CD4-positive, alpha-beta memory T cell (primary cell): Measurements from ENCODE around the gene ZBTB24. TPM values are rescaled to one million over a fixed set of nuclear protein-coding genes. Genes with fewer than 3 reads are reported as not detected.

Source experiments
- CTCF ChIA-PET: fragments of 350-600 bp; sonication (Branson Sonifier 250); formaldehyde crosslinking; loops from one replicate; lab custom pipeline; 2021; ENCODE audit warnings: inconsistent platforms; ENCODE audit not compliant: partially characterized antibody; lab: Charles Lee
- POLR2A ChIA-PET: fragments of 350-600 bp; sonication (Branson Sonifier 250); formaldehyde crosslinking; loops from one replicate; lab custom pipeline; 2021; ENCODE audit not compliant: partially characterized antibody; lab: Charles Lee
- DNase-seq, 5 donors: peaks; one replicate each; pipeline versions ENCODE4 v3.0.0 to v3.0.0-alpha.2; 2020 to 2022; ENCODE audit warnings: mixed read lengths in 1 of 5
- H3K27ac ChIP-seq: one replicate; pipeline ENCODE4 v1.7.0; 2013; ENCODE audit warnings: low read depth, low read length
- H3K27me3 ChIP-seq: 2 replicates; pipeline ENCODE4 v1.7.0; 2013; ENCODE audit warnings: mild to moderate bottlenecking, low read length, moderate library complexity; ENCODE audit not compliant: insufficient read depth
- H3K36me3 ChIP-seq: 2 replicates; pipeline ENCODE4 v1.7.0; 2013; ENCODE audit warnings: mild to moderate bottlenecking, low read length, moderate library complexity; ENCODE audit not compliant: insufficient read depth
- H3K4me1 ChIP-seq: 2 replicates; pipeline ENCODE4 v1.7.0; 2013; ENCODE audit warnings: mild to moderate bottlenecking, low read length, moderate library complexity; ENCODE audit not compliant: insufficient read depth
- H3K4me3 ChIP-seq, 2 donors: one replicate each; pipeline ENCODE4 v1.7.0; 2013; ENCODE audit warnings: low read length in 2 of 2, mild to moderate bottlenecking in 1 of 2
- H3K9me3 ChIP-seq, 2 donors: one replicate each; pipeline ENCODE4 v1.7.0; 2013; ENCODE audit warnings: low read length in 2 of 2, control low read depth in 1 of 2; ENCODE audit not compliant: control insufficient read depth in 1 of 2
- H3K27ac Mint-ChIP-seq, 7 donors: one replicate each; pipeline ENCODE4 v1.8.0; 2020 to 2021; ENCODE audit warnings: mixed read lengths in 7 of 7, mild to moderate bottlenecking in 6 of 7, inconsistent platforms in 3 of 7, moderate library complexity in 3 of 7
- H3K27me3 Mint-ChIP-seq, 2 donors: one replicate each; pipeline ENCODE4 v1.8.0; 2020 to 2021; ENCODE audit warnings: mixed read lengths in 2 of 2
- H3K36me3 Mint-ChIP-seq, 2 donors: one replicate each; pipeline ENCODE4 v1.8.0; 2020 to 2021; ENCODE audit warnings: mixed read lengths in 2 of 2, inconsistent platforms in 1 of 2, mild to moderate bottlenecking in 1 of 2
- H3K4me1 Mint-ChIP-seq, 4 donors: one replicate each; pipeline ENCODE4 v1.8.0; 2020 to 2021; ENCODE audit warnings: mixed read lengths in 4 of 4, mild to moderate bottlenecking in 1 of 4
- H3K4me3 Mint-ChIP-seq, 8 donors: one replicate each; pipeline ENCODE4 v1.8.0; 2020 to 2021; ENCODE audit warnings: mixed read lengths in 8 of 8, mild to moderate bottlenecking in 7 of 8, moderate library complexity in 6 of 8, inconsistent platforms in 3 of 8
- H3K9me3 Mint-ChIP-seq, 8 donors: one replicate each; pipeline ENCODE4 v1.8.0; 2020 to 2021; ENCODE audit warnings: mixed read lengths in 8 of 8, mild to moderate bottlenecking in 5 of 8, inconsistent platforms in 3 of 8, moderate library complexity in 1 of 8
- intact Hi-C: fragments of 100-400 bp; cut with micrococcal nuclease; formaldehyde crosslinking; loops from one replicate; pipeline ENCODE4 v1.15.1; 2023
- polyA plus RNA-seq, 2 donors: library from polyadenylated mRNA; unstranded; fragments of 300-500 nt; fragmentation: Illumina TruSeq; gene quantifications; one replicate each; pipeline ENCODE4 v1.2.3, GENCODE V29; 2021
- total RNA-seq, 2 experiments: library from RNA; stranded (reverse); gene quantifications; one replicate each; pipeline ENCODE4 v1.2.3, GENCODE V29; 2021

ZBTB24 gene
- total and polyA plus RNA-seq, 4 experiments from 2014 or later = 8.5 to 28.4 (median 19.3) TPM

DNA sequence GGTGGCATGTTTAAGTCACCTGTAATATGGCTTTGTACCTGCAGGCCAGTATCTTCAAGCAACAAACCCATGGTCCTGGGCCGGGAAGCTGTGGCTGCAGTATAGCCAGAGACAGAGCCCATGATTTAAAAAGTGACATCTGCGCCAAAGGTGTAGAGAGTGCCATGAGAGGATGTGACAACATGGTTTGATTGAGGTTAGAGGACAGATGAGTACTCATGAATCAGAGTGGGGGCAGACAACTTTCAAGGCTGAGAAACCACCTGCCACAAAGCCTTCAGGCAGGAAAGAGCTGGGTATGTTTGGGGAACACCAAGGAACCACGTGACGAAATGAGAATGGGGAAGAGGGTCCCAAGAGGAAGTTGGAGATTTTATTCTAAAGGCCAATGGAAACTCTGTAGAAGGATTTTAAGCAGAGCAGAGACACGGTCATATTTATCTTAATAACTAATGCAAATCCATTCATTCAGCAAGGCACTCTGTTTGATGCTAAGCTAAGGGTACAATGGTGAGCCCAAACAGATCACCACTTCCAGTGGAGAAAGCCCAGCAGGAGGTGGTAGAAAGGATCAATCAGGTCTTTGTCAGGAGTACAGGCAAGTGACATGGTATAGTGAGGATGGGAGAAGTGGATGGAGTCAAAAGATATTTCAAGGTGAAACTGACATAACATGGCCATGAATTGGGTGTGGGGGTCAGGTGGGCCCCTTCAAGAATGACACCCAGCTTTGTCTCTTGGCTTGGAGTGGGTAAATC lies 24.1 kb downstream of the ZBTB24 start:
- Mint-ChIP-seq H3K4me1 (peaks cover 38 to 66% (median 48%) of the 10 kb centered on the region in 4 donors), H3K27me3 (no peaks in the 10 kb centered on the region), H3K4me3 (peak overlapping the region in 3 of 8 donors; percentile 2 to 24 (median 21)), H3K27ac (peak overlapping the region; percentile 51 to 96 (median 89)), H3K9me3 (peaks cover 0 to 3% (median 0%) of the 10 kb centered on the region in 8 donors), H3K36me3 (peaks cover 20 to 30% of the 10 kb centered on the region in 2 donors)
- ChIA-PET CTCF (interaction anchor here (1.2 to 3.5 kb wide), 4 partner anchors 20 to 271 kb away, joined by 3 to 15 read pairs (median 8); partner anchors contain the start of genes CD164 and ZBTB24), POLR2A (interaction anchor here (1.1 to 13.4 kb wide), 5 partner anchors 9 to 76 kb away, joined by 4 to 220 read pairs (median 132); partner anchors contain the start of genes CD164, PPIL6, SMPD2 and ZBTB24)
- no peaks in the 10 kb centered on the region for H3K27me3 ChIP-seq
- no peaks in the 10 kb centered on the region for H3K9me3 ChIP-seq
- peak overlapping the region; percentile 31 for H3K27ac ChIP-seq
- intact Hi-C loops = loop anchor here (1.0 to 10.0 kb wide), 2 partner anchors 21 to 1356 kb away; partner anchors contain the start of gene CDK19
- H3K36me3 ChIP-seq = peaks cover 5% of the 10 kb centered on the region
- peak; percentile 28 to 77 (median 46) for DNase-seq
- H3K4me3 ChIP-seq = peak overlapping the region in 1 of 2 donors; percentile 11
- peaks cover 49% of the 10 kb centered on the region for H3K4me1 ChIP-seq

DNA sequence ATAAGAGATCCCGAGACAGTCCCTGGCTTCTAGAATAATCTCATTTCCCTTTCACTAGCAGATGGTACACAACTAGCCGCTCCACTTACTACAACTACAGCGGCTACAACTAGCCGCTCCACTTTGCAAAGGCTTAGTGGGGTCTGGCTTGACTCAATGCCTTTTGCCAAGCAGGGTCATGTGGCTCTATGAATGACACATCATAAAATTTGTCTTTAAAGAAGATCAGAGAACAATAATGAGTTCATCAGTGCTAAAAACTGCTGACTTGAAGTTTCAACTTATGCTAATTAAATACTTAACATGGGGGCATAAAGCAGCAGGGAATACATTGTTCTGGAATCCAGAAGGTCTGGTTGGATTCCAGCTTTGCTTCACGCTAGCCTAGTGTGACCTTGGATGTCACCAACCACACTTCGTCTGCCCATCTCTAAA lies 25.4 kb downstream of the ZBTB24 start:
- peaks cover 41 to 69% (median 55%) of the 10 kb centered on the region in 4 donors for H3K4me1 Mint-ChIP-seq
- Histone ChIP-seq H3K27ac (no peak overlapping the region), H3K27me3 (no peaks in the 10 kb centered on the region), H3K4me3 (no peak overlapping the region), H3K36me3 (peaks cover 5% of the 10 kb centered on the region), H3K9me3 (no peaks in the 10 kb centered on the region), H3K4me1 (peaks cover 61% of the 10 kb centered on the region)
- intact Hi-C loops = loop anchor here (10.0 kb wide), 1 partner anchor 1357 kb away; the partner anchor contains the start of gene CDK19
- peaks cover 0 to 3% (median 0%) of the 10 kb centered on the region in 8 donors for H3K9me3 Mint-ChIP-seq
- peak overlapping the region; percentile 51 to 96 (median 77) for H3K27ac Mint-ChIP-seq
- no peaks in the 10 kb centered on the region for H3K27me3 Mint-ChIP-seq
- DNase-seq = no peak
- H3K4me3 Mint-ChIP-seq = peak overlapping the region in 7 of 8 donors; percentile 28 to 78 (median 59)
- CTCF ChIA-PET = interaction anchor here (1.5 to 8.6 kb wide), 6 partner anchors 15 to 75 kb away, joined by 3 to 70 read pairs (median 10); partner anchors contain the start of genes CD164, PPIL6, SMPD2 and ZBTB24
- H3K36me3 Mint-ChIP-seq = peaks cover 16 to 25% of the 10 kb centered on the region in 2 donors
- POLR2A ChIA-PET = interaction anchor here (1.0 to 13.4 kb wide), 5 partner anchors 9 to 722 kb away, joined by 3 to 220 read pairs (median 132); partner anchors contain the start of genes CD164, CDC40, PPIL6 and SMPD2

DNA sequence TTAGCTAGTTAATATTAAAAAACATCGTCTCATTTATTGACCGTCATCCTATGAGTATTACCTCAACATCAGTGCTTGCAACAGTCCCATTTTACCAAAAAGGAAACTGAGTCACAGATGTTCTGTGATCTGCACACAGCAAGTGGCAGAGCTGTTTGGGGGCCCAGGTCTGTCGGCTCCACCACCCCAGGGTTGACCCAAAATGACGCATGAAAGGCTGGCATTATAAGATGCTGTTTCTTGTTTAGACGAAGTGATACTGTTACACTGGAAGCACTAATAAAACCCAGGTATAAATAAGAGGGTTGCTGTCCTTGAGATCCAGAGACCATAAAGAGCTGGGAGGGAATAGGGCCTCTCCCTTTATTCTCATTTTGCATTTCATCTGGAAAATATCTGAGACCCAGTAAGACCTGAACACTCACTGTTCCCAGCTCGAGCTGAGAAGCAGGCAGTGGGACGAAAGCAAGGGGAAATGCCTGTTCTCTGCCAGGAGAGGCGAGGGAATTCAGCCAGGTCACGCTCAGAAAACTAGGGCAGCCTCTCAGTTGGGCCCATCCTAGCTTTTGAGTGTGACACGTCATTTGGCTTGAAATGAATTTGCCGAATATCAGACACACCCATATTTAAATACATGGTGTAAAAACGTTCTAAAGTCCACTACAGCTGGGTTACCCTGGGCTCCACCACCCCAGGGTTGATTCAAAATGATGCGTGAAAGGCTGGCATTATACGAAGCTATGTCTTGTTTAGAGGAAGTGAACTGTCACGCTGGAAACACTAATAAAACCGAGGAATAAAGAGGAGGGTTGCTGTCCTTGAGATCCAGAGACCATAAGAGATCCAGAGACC lies 26.1 kb downstream of the ZBTB24 start:
- peak overlapping the region; percentile 51 to 96 (median 85) for H3K27ac Mint-ChIP-seq
- no peaks in the 10 kb centered on the region for H3K27me3 ChIP-seq

DNA sequence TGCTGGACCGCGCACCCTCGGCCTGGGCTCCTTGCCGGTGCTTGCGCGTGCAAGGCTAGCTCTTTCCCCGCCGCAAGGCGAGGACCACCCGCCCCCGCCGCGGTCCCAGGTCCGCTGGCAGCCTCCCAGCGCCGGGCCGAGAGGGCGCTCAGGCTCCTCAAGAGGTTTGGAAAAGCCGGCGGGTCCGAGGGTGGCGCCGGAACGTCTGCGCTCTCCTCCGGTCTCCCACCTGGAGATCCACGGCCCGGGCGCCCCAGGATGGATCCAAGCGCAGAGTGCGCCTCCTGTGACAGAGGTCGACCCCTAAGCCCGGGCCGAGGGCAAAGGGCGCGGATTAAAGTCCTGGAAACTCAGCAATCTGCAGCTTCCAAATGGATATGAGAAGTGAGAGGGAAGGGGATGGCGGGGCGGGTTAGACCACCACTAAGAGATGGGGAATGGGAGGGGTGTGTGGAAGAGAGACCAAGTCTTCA lies 26.9 kb downstream of the ZBTB24 start:
- peak overlapping the region; percentile 11 to 67 for H3K4me3 ChIP-seq
- Mint-ChIP-seq H3K27me3 (no peaks in the 10 kb centered on the region), H3K4me1 (peaks cover 38 to 72% (median 56%) of the 10 kb centered on the region in 4 donors)

More for the DNA sequence above, 26.1 kb downstream of the ZBTB24 start:
- peaks cover 6% of the 10 kb centered on the region for H3K36me3 ChIP-seq
- peak overlapping the region; percentile 59 to 83 (median 74) for H3K4me3 Mint-ChIP-seq
- no peak overlapping the region for H3K4me3 ChIP-seq
- H3K4me1 ChIP-seq = peaks cover 67% of the 10 kb centered on the region
- H3K4me1 Mint-ChIP-seq = peaks cover 42 to 70% (median 56%) of the 10 kb centered on the region in 4 donors
- peaks cover 0 to 3% (median 0%) of the 10 kb centered on the region in 8 donors for H3K9me3 Mint-ChIP-seq
- intact Hi-C loops = loop anchor here (10.0 kb wide), 1 partner anchor 1358 kb away; the partner anchor contains the start of gene CDK19
- no peaks in the 10 kb centered on the region for H3K27me3 Mint-ChIP-seq
- ChIA-PET CTCF (interaction anchor here (0.7 to 8.6 kb wide), 11 partner anchors 7 to 268 kb away, joined by 3 to 70 read pairs (median 4); partner anchors contain the start of genes PPIL6, SMPD2 and ZBTB24), POLR2A (interaction anchor here (0.9 to 13.4 kb wide), 11 partner anchors 7 to 723 kb away, joined by 3 to 220 read pairs (median 12); partner anchors contain the start of genes AK9, CD164, CDC40 and FIG4)
- DNase-seq = no peak
- H3K9me3 ChIP-seq = no peaks in the 10 kb centered on the region
- H3K36me3 Mint-ChIP-seq = peaks cover 9 to 22% of the 10 kb centered on the region in 2 donors
- H3K27ac ChIP-seq = peak overlapping the region; percentile 56

DNA sequence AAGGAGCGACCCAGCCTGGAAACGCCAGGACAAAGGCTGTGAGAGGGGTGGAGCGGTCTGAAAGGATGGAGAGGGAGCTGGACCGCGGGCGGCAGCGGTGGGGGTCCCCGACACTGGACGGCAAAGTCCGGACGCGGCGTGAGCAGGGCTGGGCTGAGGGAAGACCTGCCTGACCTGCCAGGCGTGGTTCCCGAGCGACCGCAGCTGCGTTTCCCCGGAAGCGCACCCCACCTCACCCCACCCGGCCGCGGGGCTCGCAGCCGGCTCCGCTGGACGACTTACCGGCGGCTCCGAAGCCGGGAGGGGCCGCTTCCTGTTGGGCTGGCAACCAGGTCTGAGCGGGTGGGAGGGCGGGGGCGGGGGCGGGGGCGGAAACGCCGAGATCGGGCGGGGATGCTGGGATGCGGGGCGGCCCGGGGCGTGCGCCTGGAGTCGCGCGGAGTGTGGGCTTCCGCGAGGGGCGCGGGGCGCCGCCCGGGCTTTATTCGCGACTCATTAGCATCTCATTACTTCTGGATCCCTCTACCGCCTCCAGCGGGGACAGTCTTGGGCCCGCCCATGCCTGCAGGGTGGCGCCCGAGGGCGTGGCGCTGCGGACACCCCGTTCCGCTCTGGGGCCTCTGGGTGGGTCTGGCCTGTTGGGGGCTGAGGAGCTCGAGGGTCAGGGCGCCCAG lies 27.4 kb downstream of the ZBTB24 start, which contains the start of gene MICAL1:
Gene MICAL1 (minus strand): TSS at position 336 of the 674 bp plus-strand sequence. CDS start 1,576 bp downstream, outside the sequence.
- CTCF ChIA-PET = interaction anchor here (0.8 to 8.6 kb wide), 9 partner anchors 9 to 584 kb away, joined by 3 to 70 read pairs (median 7); partner anchors contain the start of genes PPIL6, SMPD2 and ZBTB24
- intact Hi-C loops = loop anchor here (1.0 to 10.0 kb wide), 5 partner anchors 15 to 1359 kb away; partner anchors contain the start of genes AK9, CD164, CDK19 and FIG4
- peak within 1 kb of the TSS; percentile 87 to 99 (median 98) for H3K4me3 Mint-ChIP-seq
- no peaks in the 10 kb centered on the region for H3K27me3 Mint-ChIP-seq
- peaks cover 40 to 77% (median 60%) of the 10 kb centered on the region in 4 donors for H3K4me1 Mint-ChIP-seq
- H3K27ac Mint-ChIP-seq = peak within 1 kb of the TSS; percentile 95 to 100 (median 99)
- no peaks in the 10 kb centered on the region for H3K27me3 ChIP-seq
- H3K4me3 ChIP-seq = peak within 1 kb of the TSS; percentile 76 to 91
- H3K9me3 ChIP-seq = no peaks in the 10 kb centered on the region
- H3K4me1 ChIP-seq = peaks cover 76% of the 10 kb centered on the region
- H3K27ac ChIP-seq = peak within 1 kb of the TSS; percentile 94
- peaks cover 3 to 16% of the 10 kb centered on the region in 2 donors for H3K36me3 Mint-ChIP-seq
- H3K36me3 ChIP-seq = peaks cover 10% of the 10 kb centered on the region
- peak; percentile 78 to 90 (median 81) for DNase-seq
- no peaks in the 10 kb centered on the region for H3K9me3 Mint-ChIP-seq
- POLR2A ChIA-PET = interaction anchor here (0.6 to 13.4 kb wide), 15 partner anchors 8 to 419 kb away, joined by 3 to 220 read pairs (median 7); partner anchors contain the start of genes CD164, CEP57L1, PPIL6 and SESN1

More for the DNA sequence above, 26.9 kb downstream of the ZBTB24 start:
- Mint-ChIP-seq H3K27ac (peak overlapping the region; percentile 72 to 97 (median 92)), H3K36me3 (peaks cover 4 to 16% of the 10 kb centered on the region in 2 donors), H3K4me3 (peak overlapping the region; percentile 59 to 98 (median 75)), H3K9me3 (no peaks in the 10 kb centered on the region)
- H3K4me1 ChIP-seq = peaks cover 72% of the 10 kb centered on the region
- H3K27ac ChIP-seq = peak overlapping the region; percentile 56
- DNase-seq = no peak
- intact Hi-C loops = loop anchor here (10.0 kb wide), 1 partner anchor 1359 kb away; the partner anchor contains the start of gene CDK19
- peaks cover 10% of the 10 kb centered on the region for H3K36me3 ChIP-seq
- ChIA-PET POLR2A (interaction anchor here (1.0 to 13.4 kb wide), 14 partner anchors 8 to 419 kb away, joined by 3 to 220 read pairs (median 7); partner anchors contain the start of genes AK9, CD164, FIG4 and PPIL6), CTCF (interaction anchor here (0.7 to 8.6 kb wide), 10 partner anchors 8 to 267 kb away, joined by 3 to 70 read pairs (median 5); partner anchors contain the start of genes PPIL6, SMPD2 and ZBTB24)
- H3K27me3 ChIP-seq = no peaks in the 10 kb centered on the region
- H3K9me3 ChIP-seq = no peaks in the 10 kb centered on the region
